Cardiac muscle cell (in vitro differentiated cells and primary cell): ENCODE measurements around the gene SFRP5. TPM values are rescaled to one million over a fixed set of nuclear protein-coding genes. Genes with fewer than 3 reads are reported as not detected.

ENCODE experiments used
- DNase-seq, 2 donors: peaks; one replicate each; pipeline versions ENCODE4 v3.0.0 to v3.0.0-alpha.2; 2010 to 2017; ENCODE audit warnings: low read depth in 1 of 2, low spot score in 1 of 2
- H3K27ac ChIP-seq: fragments of 200-600 bp; sonication (generic); 2 replicates; pipeline ENCODE4 v1.5.1; 2016
- H3K27me3 ChIP-seq: fragments of 200-600 bp; sonication (generic); 2 replicates; pipeline ENCODE4 v1.6.0; 2016; ENCODE audit warnings: control low read depth
- H3K36me3 ChIP-seq: fragments of 200-600 bp; sonication (generic); 2 replicates; pipeline ENCODE4 v1.5.1; 2016; ENCODE audit warnings: control low read depth
- H3K4me1 ChIP-seq: fragments of 200-600 bp; sonication (generic); 2 replicates; pipeline ENCODE4 v1.8.1; 2017; ENCODE audit warnings: low read depth, mild to moderate bottlenecking, mixed run types
- H3K4me3 ChIP-seq: fragments of 200-600 bp; sonication (generic); 2 replicates; pipeline ENCODE4 v1.5.1; 2016; ENCODE audit warnings: mild to moderate bottlenecking
- H3K9me3 ChIP-seq: fragments of 200-600 bp; sonication (generic); 2 replicates; pipeline ENCODE4 v1.5.1; 2017; ENCODE audit warnings: low read depth, mild to moderate bottlenecking, control low read depth
- CTCF ChIP-seq: IDR thresholded peaks from 2 replicates; pipeline ENCODE4 v1.5.1; 2012; ENCODE audit warnings: low read depth, mild to moderate bottlenecking, low read length
- polyA plus RNA-seq: library from polyadenylated mRNA; unstranded; fragments of >200 nt; fragmentation: Nextera tagmentation; extraction: Ambion mirVana; gene quantifications from 2 replicates; pipeline ENCODE4 v1.2.1, GENCODE V29; 2016
- total RNA-seq: library from RNA; depleted of rRNA; stranded (reverse); fragments of >200 nt; gene quantifications from 2 replicates; pipeline ENCODE4 v1.2.3, GENCODE V29; 2016

SFRP5 gene
- total and polyA plus RNA-seq, 2 experiments from 2014 or later, result 23.7 to 38.2 TPM

GRCh38 chr10:97718659-97719142 lies 53.1 kb downstream of the SFRP5 start:
- no peak for TF ChIP-seq CTCF
- H3K9me3 ChIP-seq, result no peaks in the 10 kb centered on the region
- no peaks in the 10 kb centered on the region for H3K4me1 ChIP-seq
- no peak overlapping the region for H3K4me3 ChIP-seq
- DNase-seq, result peak in 1 of 2 donors; percentile 43
- H3K36me3 ChIP-seq, result no peaks in the 10 kb centered on the region
- H3K27me3 ChIP-seq, result no peaks in the 10 kb centered on the region
- H3K27ac ChIP-seq, result no peak overlapping the region

GRCh38 chr10:97718178-97718577 lies 53.6 kb downstream of the SFRP5 start:
- Histone ChIP-seq H3K9me3 (no peaks in the 10 kb centered on the region), H3K36me3 (no peaks in the 10 kb centered on the region), H3K4me3 (no peak overlapping the region), H3K4me1 (peaks cover 2% of the 10 kb centered on the region), H3K27ac (no peak overlapping the region), H3K27me3 (no peaks in the 10 kb centered on the region)
- TF ChIP-seq CTCF, result no peak
- no peak for DNase-seq

GRCh38 chr10:97717627-97718026 lies 54.2 kb downstream of the SFRP5 start:
- H3K27me3 ChIP-seq, result no peaks in the 10 kb centered on the region
- DNase-seq, result no peak
- H3K36me3 ChIP-seq, result no peaks in the 10 kb centered on the region
- no peak overlapping the region for H3K27ac ChIP-seq
- H3K4me3 ChIP-seq, result no peak overlapping the region
- H3K4me1 ChIP-seq, result peaks cover 3% of the 10 kb centered on the region
- TF ChIP-seq CTCF, result no peak
- no peaks in the 10 kb centered on the region for H3K9me3 ChIP-seq

Other genes with a start within 250 kb of the SFRP5 start
- not detected in 2 replicates for gene ANKRD2, start 199.2 kb downstream of the SFRP5 start, total RNA-seq
- gene ANKRD2, start 199.2 kb downstream of the SFRP5 start, polyA plus RNA-seq, result not detected in 2 replicates
- 2.1 and 3.8 TPM in 2 replicates for gene HOGA1, start 187.6 kb downstream of the SFRP5 start, total RNA-seq
- gene HOGA1, start 187.6 kb downstream of the SFRP5 start, polyA plus RNA-seq, result 2.1 and 5.3 TPM in 2 replicates
- gene C10orf62, start 182.3 kb downstream of the SFRP5 start, total RNA-seq, result 0.25 and 0.30 TPM in 2 replicates
- not detected in 2 replicates for gene C10orf62, start 182.3 kb downstream of the SFRP5 start, polyA plus RNA-seq
- 16.8 and 18.7 TPM in 2 replicates for gene MORN4, start 138.5 kb downstream of the SFRP5 start, total RNA-seq
- gene MORN4, start 138.5 kb downstream of the SFRP5 start, polyA plus RNA-seq, result 48.1 and 61.4 TPM in 2 replicates
- 19.7 and 24.9 TPM in 2 replicates for gene PI4K2A, start 131.3 kb downstream of the SFRP5 start, total RNA-seq
- gene PI4K2A, start 131.3 kb downstream of the SFRP5 start, polyA plus RNA-seq, result 15.8 and 20.1 TPM in 2 replicates
- gene AVPI1, start 84.8 kb downstream of the SFRP5 start, total RNA-seq, result 8.7 and 19.0 TPM in 2 replicates
- 12.9 and 15.8 TPM in 2 replicates for gene AVPI1, start 84.8 kb downstream of the SFRP5 start, polyA plus RNA-seq
- 35.2 and 38.3 TPM in 2 replicates for gene MARVELD1, start 58.3 kb downstream of the SFRP5 start, total RNA-seq
- gene MARVELD1, start 58.3 kb downstream of the SFRP5 start, polyA plus RNA-seq, result 41.7 and 55.5 TPM in 2 replicates
- 39.1 and 59.8 TPM in 2 replicates for gene ZFYVE27, start 34.9 kb downstream of the SFRP5 start, total RNA-seq
- gene ZFYVE27, start 34.9 kb downstream of the SFRP5 start, polyA plus RNA-seq, result 50.7 and 52.8 TPM in 2 replicates
- gene GOLGA7B, start 77.8 kb upstream of the SFRP5 start, total RNA-seq, result 0.18 and 0.27 TPM in 2 replicates
- 0.19 and 2.8 TPM in 2 replicates for gene GOLGA7B, start 77.8 kb upstream of the SFRP5 start, polyA plus RNA-seq